WI38 (cell line): ENCODE measurements around the gene SPACA7.

Source experiments
- H3K4me3 ChIP-seq: 2 replicates; pipeline ENCODE4 v1.5.1; 2011; ENCODE audit warnings: low read depth, mild to moderate bottlenecking, control low read depth, low read length
- CTCF ChIP-seq: IDR thresholded peaks from 2 replicates; pipeline ENCODE4 v1.5.1; 2012; ENCODE audit warnings: low read depth, mild to moderate bottlenecking, control low read depth, low read length

SPACA7 gene

GRCh38 chr13:112453874-112454647 is 77.9 kb downstream of the SPACA7 start:
- TF ChIP-seq CTCF, result no peak
- H3K4me3 ChIP-seq, result no peak overlapping the region

DNA sequence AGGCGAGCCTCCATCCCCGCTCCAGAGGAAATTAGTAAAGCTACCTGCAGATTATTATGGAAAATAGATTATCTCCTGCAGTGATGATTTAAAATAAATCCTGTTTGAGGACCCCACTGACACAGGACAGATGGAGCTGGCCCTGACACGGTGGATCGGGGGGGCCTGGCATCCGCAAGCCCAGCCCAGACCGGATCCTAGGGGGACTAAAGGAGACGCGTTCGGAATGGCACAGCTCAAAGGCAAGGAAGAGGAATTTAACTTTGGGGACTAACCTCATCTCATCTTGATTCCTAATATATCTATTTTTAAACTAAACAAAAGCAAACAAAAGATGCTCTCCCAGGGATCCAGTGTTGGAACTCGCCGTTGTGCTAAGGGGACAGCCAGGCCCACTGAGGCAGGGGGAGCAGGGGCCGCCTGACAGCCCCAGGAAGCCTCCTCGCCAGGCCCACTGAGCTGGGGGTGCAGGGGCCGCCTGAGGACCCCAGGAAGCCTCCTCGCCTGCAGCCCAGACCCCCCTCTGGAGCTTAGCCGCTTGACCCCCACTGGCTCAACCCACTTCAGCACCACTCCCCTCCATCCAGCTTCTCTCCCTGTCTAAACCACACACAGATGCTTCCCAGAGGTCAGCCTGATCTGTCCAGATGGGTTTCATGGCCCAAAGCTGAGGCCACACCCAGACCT is 78.6 kb downstream of the SPACA7 start:
- H3K4me3 ChIP-seq, result no peak overlapping the region
- TF ChIP-seq CTCF, result no peak

DNA sequence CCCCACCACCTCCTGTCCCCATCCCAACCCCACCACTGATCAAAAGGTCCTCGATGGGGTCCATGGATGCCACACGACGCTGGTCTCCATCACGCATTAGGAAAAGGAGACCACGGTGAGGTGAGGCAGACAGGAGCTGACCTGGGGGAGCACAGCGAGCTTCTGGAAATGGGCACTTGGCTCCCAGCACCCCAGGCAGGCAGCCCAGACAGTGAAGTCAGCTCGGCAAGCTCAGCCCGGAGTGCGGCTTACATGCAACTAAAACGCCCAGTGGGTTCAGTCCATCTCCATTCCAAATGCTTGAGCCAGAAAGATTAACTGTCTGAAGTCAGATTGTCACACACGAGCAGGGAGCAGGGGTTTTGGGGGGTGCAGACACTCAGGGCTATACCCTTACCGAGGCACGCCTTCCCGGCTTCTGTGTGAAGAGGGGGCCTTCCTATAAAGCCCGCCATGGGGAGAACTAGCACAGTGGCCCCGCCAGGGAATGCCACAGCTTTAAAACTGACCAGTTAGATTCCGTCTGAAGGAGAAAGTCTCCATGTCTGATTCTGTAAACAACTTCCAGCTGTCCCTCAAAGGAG is 79.4 kb downstream of the SPACA7 start:
- no peak for TF ChIP-seq CTCF
- H3K4me3 ChIP-seq, result no peak overlapping the region

- no peak for TF ChIP-seq CTCF
Measured at GRCh38 chr13:112456138-112457056, 80.2 kb downstream of the SPACA7 start.

DNA sequence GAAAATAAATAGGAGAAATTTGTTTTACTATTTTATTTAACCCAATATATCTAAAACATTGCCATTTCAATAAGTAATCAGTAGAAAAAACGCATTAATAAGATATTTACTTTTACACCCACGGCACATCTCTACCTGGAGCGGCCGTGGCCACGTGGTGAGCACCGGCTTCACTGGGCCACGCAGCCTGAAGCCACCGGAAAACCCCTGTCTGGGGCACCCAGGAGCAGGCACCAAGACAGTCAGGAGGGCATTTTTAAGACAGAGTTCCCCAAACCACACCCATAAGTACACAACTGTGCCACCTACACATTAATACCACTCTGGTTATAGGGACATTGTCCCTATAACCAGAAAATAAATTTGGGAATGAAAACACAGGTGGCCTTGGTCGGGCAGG is 80.9 kb downstream of the SPACA7 start:
- no peak overlapping the region for H3K4me3 ChIP-seq
- TF ChIP-seq CTCF, result no peak

More at GRCh38 chr13:112456138-112457056, 80.2 kb downstream of the SPACA7 start:
- H3K4me3 ChIP-seq, result no peak overlapping the region

DNA sequence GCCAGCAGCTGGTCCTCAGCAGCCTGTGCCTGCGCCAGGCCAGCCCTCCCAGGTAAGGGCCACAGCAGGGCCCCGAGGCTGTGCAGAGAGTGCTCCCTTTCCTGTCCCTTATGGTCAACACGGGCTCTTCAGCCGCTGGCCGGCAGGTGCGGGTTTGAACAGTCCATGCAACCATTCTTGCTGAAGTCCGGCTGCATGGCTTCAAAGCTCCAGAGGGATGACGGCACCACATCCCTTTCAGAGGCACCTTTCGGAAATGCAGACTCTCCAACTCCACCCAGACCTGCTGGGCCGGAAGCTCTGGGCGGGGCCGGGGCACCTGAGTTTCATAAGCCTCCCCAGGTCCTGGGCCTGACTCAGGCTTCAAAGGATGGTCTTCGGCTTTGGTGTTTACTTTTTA is 81.3 kb downstream of the SPACA7 start:
- H3K4me3 ChIP-seq, result no peak overlapping the region
- TF ChIP-seq CTCF, result no peak
